ENCODE data around the gene IQCF6. TPM values are rescaled to one million over a fixed set of nuclear protein-coding genes. Genes with fewer than 3 reads are reported as not detected.

Gene IQCF6
- not detected in 2 replicates for total RNA-seq

- H3K4me3 ChIP-seq (ENCODE audit: low read depth, low read length), result no peak within 1 kb of the TSS
- DNase-seq (ENCODE audit: low read depth), result no peak
- TF ChIP-seq CTCF (IDR thresholded peaks at IDR 0.05; ENCODE audit: insufficient read depth, low read depth, low read length), result no peak
Measured at GRCh38 chr3:51779137-51779536, at the start of gene IQCF6. IQCF6 (minus strand) TSS chr3:51779237; CDS start chr3:51779224, 13 bp downstream.

- no peak overlapping the region for H3K4me3 ChIP-seq (ENCODE audit: low read depth, low read length)
- DNase-seq (ENCODE audit: low read depth), result no peak
- no peak for TF ChIP-seq CTCF (IDR thresholded peaks at IDR 0.05; ENCODE audit: insufficient read depth, low read depth, low read length)
Measured at GRCh38 chr3:51828297-51828696, 49.3 kb upstream of the IQCF6 start.

GRCh38 chr3:51819709-51820406, 40.8 kb upstream of the IQCF6 start:
- TF ChIP-seq CTCF (IDR thresholded peaks at IDR 0.05; ENCODE audit: insufficient read depth, low read depth, low read length), result peak; percentile 19
- H3K4me3 ChIP-seq (ENCODE audit: low read depth, low read length), result no peak overlapping the region
- no peak for DNase-seq (ENCODE audit: low read depth)

GRCh38 chr3:51819151-51819550, 40.1 kb upstream of the IQCF6 start:
- no peak for DNase-seq (ENCODE audit: low read depth)
- no peak for TF ChIP-seq CTCF (IDR thresholded peaks at IDR 0.05; ENCODE audit: insufficient read depth, low read depth, low read length)
- H3K4me3 ChIP-seq (ENCODE audit: low read depth, low read length), result no peak overlapping the region

GRCh38 chr3:51817375-51817774, 38.3 kb upstream of the IQCF6 start:
- no peak for TF ChIP-seq CTCF (IDR thresholded peaks at IDR 0.05; ENCODE audit: insufficient read depth, low read depth, low read length)
- DNase-seq (ENCODE audit: low read depth), result no peak
- no peak overlapping the region for H3K4me3 ChIP-seq (ENCODE audit: low read depth, low read length)

- no peak for DNase-seq (ENCODE audit: low read depth)
- TF ChIP-seq CTCF (IDR thresholded peaks at IDR 0.05; ENCODE audit: insufficient read depth, low read depth, low read length), result no peak
- H3K4me3 ChIP-seq (ENCODE audit: low read depth, low read length), result no peak overlapping the region
Measured at GRCh38 chr3:51816723-51817122, 37.7 kb upstream of the IQCF6 start.

GRCh38 chr3:51815614-51816013, 36.6 kb upstream of the IQCF6 start:
- no peak for DNase-seq (ENCODE audit: low read depth)
- no peak for TF ChIP-seq CTCF (IDR thresholded peaks at IDR 0.05; ENCODE audit: insufficient read depth, low read depth, low read length)
- no peak overlapping the region for H3K4me3 ChIP-seq (ENCODE audit: low read depth, low read length)
